AG04450 (cell line): Measurements from ENCODE around the gene MRPS33. TPM values are rescaled to one million over a fixed set of nuclear protein-coding genes. Genes with fewer than 3 reads are reported as not detected.

ENCODE experiments used
- CTCF ChIA-PET: fragments of 300-600, 350-600 bp; formaldehyde crosslinking; extraction: SDS; loops from one replicate; lab custom pipeline; 2022; ENCODE audit warnings: antibody characterized with exemption, inconsistent platforms; lab: Charles Lee
- POLR2A ChIA-PET: fragments of 350-600 bp; formaldehyde crosslinking; extraction: SDS; loops from one replicate; lab custom pipeline; 2021; ENCODE audit warnings: antibody characterized with exemption, inconsistent platforms; lab: Yijun Ruan, JAX
- DNase-seq: peaks from one replicate; pipeline ENCODE4 v3.0.0-alpha.2; 2011; ENCODE audit warnings: low read depth, low spot score
- H3K27ac ChIP-seq: one replicate; pipeline ENCODE4 v1.5.1; 2012; ENCODE audit warnings: low read depth, low read length, control low read depth
- H3K27me3 ChIP-seq: one replicate; pipeline ENCODE4 v1.6.0; 2012; ENCODE audit warnings: low read length; ENCODE audit not compliant: control insufficient read depth, insufficient read depth
- H3K4me3 ChIP-seq: 2 replicates; pipeline ENCODE4 v1.5.1; 2011; ENCODE audit warnings: mild to moderate bottlenecking, low read depth, low read length, control low read depth
- H3K9me3 ChIP-seq: 2 replicates; pipeline ENCODE4 v1.5.1; 2012; ENCODE audit warnings: low read length; ENCODE audit not compliant: control insufficient read depth, insufficient read depth
- polyA plus RNA-seq: library from polyadenylated mRNA; depleted of rRNA; stranded (reverse); fragments of >200 nt; gene quantifications from 2 replicates; pipeline ENCODE4 v1.2.3, GENCODE V29; 2011
- TF ChIP-seq, protein P1 (sequence below): IDR thresholded peaks from 2 replicates; pipeline ENCODE4 v1.5.1; 2011; ENCODE audit warnings: low read depth, low read length, control low read depth, inconsistent platforms

MRPS33 gene
- polyA plus RNA-seq, 1 experiment = 99.2 TPM

DNA sequence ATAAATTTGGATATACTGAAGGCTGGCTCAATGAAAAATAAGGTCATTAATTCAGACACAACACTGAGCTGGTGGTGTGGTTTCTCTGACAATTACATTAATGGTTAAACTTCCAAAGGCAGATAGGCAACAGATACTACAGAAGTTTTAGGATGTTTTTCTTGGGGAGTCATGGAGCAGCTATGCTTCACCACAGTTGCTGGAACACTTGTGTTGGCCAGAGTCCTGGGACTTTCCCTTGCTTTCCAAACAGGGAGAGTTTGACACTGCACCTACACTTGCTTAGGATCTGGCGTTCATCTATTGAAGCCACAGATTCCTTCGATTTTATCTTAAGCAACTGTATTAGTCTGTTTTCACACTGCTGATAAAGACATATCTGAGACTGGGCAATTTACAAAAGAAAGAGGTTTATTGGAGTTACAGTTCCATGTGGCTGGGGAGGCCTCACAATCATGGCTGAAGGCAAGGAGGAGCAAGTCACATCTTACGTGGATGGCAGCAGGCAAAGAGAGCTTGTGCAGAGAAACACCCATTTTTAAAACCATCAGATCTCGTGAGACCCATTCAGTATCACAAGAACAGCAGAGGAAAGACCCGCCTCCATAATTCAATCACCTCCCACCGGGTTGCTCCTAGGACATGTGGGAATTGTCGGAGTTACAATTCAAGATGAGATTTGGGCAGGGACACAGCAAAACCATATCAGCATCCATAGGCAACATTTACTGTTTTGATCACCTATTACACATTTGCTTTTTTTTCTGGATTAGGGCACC lies 31.3 kb upstream of the MRPS33 start:
- no peak overlapping the region for H3K4me3 ChIP-seq
- TF ChIP-seq, protein P1, sequence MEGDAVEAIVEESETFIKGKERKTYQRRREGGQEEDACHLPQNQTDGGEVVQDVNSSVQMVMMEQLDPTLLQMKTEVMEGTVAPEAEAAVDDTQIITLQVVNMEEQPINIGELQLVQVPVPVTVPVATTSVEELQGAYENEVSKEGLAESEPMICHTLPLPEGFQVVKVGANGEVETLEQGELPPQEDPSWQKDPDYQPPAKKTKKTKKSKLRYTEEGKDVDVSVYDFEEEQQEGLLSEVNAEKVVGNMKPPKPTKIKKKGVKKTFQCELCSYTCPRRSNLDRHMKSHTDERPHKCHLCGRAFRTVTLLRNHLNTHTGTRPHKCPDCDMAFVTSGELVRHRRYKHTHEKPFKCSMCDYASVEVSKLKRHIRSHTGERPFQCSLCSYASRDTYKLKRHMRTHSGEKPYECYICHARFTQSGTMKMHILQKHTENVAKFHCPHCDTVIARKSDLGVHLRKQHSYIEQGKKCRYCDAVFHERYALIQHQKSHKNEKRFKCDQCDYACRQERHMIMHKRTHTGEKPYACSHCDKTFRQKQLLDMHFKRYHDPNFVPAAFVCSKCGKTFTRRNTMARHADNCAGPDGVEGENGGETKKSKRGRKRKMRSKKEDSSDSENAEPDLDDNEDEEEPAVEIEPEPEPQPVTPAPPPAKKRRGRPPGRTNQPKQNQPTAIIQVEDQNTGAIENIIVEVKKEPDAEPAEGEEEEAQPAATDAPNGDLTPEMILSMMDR = no peak
- no peak for DNase-seq
- POLR2A ChIA-PET = no interaction called here
- no peaks in the 10 kb centered on the region for H3K27me3 ChIP-seq
- no peaks in the 10 kb centered on the region for H3K9me3 ChIP-seq
- CTCF ChIA-PET = interaction anchor here (1.7 kb wide), 1 partner anchor 488 kb away, joined by 4 read pairs; no protein-coding TSS in a partner anchor
- no peak overlapping the region for H3K27ac ChIP-seq

GRCh38 chr7:141045126-141045841 lies 30.5 kb upstream of the MRPS33 start:
- no peak for DNase-seq
- Histone ChIP-seq H3K4me3 (no peak overlapping the region), H3K27me3 (no peaks in the 10 kb centered on the region), H3K27ac (no peak overlapping the region), H3K9me3 (no peaks in the 10 kb centered on the region)
- ChIA-PET CTCF (interaction anchor here (1.7 kb wide), 1 partner anchor 488 kb away, joined by 4 read pairs; no protein-coding TSS in a partner anchor), POLR2A (no interaction called here)
- TF ChIP-seq, protein P1 = no peak

DNA sequence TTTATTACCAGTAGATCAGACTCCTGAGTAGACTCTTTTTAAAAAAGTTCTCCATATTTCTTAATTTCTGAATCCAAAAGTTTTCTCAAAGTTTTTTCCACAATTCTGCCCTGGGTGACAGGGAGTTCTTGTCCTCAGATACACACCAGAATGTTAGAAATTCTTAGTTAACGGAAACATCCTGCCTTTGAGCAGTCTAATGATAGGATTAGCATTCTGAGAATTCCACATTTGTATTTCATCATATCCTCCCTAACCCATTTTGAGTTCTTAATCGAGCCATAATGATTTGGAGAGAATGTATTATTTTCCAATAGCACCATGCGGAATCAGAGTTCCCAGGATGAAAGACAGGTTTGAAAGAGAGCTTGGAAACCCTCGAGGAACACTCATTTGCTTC lies 28.9 kb upstream of the MRPS33 start:
- no peaks in the 10 kb centered on the region for H3K27me3 ChIP-seq
- TF ChIP-seq, protein P1 = no peak
- H3K4me3 ChIP-seq = no peak overlapping the region
- H3K27ac ChIP-seq = no peak overlapping the region
- H3K9me3 ChIP-seq = no peaks in the 10 kb centered on the region
- POLR2A ChIA-PET = no interaction called here
- DNase-seq = no peak
- CTCF ChIA-PET = no interaction called here

DNA sequence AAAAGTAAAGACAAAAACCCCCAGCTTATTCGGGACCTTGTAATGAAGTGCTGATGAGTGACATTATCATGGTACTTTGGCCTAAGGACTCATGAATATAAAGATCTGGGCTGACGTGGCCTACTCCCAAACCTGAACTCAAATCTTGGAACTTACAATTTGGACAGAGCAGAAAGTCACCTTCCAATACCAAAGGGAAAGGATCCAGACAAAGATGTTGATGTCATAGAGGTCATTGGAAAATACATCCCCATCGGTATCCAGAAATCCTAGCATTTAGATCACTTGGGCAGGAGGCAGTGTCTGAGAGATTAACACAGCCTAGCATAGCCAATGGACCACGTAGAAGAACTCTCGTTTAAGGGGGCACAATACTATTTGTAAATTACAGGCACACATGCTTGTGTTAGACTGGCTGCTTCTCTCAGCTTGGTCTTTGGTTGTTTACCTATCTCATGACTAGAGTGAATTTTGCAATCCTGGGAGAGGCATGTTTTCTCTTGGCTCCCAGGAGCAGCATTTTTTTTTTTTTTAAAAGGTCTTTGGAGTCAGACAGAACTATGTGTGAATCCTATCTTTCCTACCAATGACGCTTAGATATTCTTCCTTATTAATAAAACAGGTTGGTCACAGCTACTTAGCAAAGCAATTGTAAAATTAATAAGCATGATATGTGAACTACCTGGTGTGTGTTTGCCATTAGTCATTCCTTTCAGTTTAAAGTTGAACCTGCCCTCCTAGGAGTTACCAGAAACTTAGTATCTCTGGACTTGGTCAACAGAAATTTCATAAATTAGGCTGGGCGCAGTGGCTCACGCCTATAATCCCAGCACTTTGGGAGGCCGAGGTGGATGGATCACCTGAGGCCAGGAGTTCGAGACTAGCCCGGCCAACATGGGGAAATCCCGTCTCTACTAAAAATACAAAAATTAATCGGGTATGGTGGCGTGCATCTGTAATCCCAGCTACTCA lies 27.8 kb upstream of the MRPS33 start:
- TF ChIP-seq, protein P1 = no peak
- CTCF ChIA-PET = interaction anchor here (0.6 to 0.7 kb wide), 2 partner anchors 30 to 173 kb away, joined by 3 to 4 read pairs; no protein-coding TSS in a partner anchor
- H3K27ac ChIP-seq = no peak overlapping the region
- POLR2A ChIA-PET = no interaction called here
- no peaks in the 10 kb centered on the region for H3K27me3 ChIP-seq
- DNase-seq = no peak
- H3K4me3 ChIP-seq = no peak overlapping the region
- no peaks in the 10 kb centered on the region for H3K9me3 ChIP-seq
